GM18498 (cell line): ENCODE results near the gene MMP21.

ENCODE experiments used
- ATAC-seq: cut with Tn5 transposase; IDR thresholded peaks from one replicate; pipeline ENCODE4 v1.9.1; 2021; ENCODE audit warnings: mild to moderate bottlenecking, moderate library complexity; ENCODE audit not compliant: unreplicated experiment

Gene MMP21

DNA sequence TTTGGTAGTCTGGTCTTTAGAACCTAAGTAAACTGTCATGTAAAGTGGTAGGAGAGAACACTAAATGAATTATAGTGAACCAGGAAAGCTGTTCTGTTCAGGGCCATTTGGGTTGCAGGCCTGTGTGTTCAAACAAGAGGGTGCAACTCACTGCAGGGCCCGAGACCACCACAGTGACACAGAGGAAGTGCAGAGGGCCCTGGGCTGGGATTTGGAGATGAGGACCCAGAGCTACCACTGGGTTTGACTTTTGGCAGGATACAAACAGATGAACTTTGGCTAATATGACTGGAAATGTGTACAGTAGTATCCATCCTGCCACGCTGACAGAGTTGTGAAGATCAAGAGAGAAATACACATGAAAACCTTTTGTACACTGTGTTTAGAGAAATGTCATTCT is 9.8 kb downstream of the MMP21 start:
- ATAC-seq, result no peak

DNA sequence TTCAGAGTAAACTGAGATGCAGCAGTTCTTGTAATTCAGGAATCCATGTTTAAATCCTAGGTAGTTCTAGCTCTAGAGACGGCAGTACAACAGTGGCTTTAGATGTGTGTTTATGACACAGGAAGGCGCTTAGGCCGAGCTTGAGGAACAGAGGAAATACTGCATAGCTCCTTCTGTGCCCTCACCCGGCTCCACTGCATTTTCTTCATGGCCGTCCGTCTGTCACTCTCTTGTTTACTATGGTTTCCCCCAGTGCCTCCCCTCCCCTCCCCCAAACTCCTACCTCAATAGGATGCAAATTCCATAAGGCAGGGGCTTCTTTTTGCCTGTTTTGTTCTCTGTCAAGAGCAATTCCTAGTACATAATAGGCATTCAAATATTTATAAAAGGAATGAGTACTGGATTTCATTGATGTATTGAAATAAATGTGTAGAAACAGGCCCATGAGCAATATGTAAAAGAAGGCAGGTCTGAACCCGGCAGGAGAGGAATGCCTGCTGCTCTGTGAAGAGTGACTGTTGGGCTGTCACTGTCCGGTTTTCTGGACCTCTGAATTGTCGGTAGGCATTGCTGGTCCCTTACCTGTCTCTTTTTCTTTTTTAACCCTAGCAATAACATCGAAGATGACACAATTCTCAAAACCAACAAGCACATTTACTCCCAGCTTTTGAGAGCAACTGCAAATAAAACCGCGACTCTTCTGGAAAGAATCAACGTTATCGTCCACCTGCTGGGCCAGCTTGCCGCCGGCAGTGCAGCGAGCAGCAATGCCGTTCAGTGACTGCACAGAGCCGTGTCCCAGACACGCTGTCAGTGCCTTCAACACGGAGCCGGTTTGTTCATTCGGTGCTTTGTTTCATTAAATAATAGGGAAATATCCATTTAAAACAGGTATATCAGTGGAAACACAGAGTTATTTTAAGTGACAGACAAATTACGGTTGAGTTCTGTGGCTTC is 12.7 kb downstream of the MMP21 start:
- no peak for ATAC-seq

DNA sequence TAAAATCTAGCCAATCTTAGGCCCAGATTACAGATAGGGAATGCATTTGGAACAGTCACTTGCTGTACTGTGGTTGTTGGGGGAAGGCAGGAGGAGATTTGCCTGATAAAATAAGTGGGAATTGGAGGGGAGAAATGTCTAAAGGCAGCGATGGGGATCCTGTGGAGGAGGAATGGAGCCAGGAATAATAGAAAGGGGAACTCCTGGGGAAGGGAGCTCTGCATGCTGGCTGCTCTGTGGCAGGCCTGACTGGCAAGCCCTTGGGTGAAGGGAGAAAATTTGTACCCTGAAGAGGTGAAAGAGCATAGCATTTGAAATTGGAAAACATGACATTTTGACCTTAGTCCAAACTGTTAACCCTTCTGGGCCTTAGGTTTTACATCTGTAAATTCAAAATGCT is 13.7 kb downstream of the MMP21 start:
- no peak for ATAC-seq

DNA sequence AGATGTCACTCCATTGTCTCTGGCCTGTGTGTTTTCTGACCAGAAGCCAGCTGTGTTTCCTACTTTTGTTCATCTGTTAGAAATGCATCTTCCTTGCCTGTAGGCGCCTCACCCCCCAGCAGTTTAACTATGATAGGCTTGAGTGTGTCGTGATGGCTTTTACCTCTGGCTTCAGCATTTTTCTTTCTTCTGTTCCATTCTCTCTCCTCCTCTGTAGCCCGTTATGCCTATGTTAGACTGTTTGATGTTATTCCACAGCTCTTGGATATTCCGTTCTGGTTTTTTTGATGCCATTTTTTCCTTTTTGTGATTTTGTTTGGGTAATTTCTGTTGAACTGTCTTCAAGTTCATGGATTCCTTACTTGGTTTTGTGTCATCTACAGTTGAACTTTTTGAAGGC is 17.9 kb downstream of the MMP21 start:
- ATAC-seq, result no peak

DNA sequence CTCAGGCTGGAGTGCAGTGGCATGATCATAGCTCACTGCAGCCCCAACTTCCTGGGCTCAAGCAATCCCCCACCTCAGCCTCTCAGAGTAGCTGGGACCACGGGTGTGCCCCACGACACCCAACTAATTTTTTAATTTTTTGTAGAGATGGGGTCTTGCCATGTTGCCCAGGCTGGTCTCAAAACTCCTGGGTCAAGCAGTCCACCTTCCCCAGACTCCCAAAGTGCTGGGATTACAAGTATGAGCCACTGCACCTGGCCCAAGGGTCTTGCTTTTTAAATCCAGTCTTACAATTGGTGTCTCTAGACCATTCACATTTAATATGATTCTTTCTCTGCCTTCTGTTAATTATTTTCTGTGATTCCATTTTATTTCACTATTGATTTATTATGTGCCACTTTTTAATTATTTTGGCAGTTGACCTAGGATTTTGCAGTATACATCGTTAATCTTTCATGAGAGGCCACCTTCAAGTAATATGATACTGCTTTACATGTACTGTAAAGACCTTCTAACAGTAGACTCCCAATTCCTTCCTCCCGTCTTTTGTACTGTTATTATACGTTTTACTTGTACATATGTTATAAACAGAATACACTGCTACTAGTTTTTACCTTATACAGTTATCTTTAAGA is 18.7 kb downstream of the MMP21 start:
- no peak for ATAC-seq

DNA sequence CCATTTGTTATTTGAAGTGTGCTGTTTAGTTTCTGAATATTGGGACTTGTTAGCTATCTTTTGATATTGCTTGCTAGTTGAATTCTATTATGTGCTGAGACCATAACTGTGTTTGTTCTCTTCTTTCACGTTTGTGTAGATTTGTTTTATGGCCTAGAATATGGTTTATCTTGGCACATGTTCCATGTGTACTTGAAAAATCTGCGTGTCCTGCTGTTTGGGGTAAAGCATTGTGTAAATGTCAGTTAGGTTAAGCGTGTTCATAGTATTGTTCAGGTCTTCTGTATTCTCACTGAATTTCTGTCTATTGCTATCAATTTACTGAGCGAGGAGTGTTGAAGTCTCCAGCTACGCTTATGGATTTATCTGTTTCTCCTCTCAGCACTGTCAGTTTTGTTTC is 19.4 kb downstream of the MMP21 start:
- ATAC-seq, result no peak

DNA sequence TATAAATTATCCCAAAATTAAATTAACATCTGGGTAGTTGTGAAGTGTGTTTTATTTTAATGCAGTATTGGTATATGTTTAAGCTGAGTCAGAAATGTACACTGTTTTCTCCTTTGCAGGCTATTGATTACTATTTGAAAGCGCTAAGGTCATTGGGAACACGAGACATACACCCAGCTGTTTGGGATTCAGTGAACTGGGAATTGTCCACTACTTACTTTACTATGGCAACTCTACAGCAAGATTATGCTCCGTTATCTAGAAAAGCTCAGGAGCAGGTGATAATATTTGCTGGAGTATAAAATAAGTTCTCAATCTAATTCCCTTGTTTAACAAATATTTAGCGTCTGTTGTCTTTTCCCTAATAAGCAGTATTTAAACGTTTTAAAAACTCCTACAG is 28.2 kb downstream of the MMP21 start:
- ATAC-seq, result no peak

DNA sequence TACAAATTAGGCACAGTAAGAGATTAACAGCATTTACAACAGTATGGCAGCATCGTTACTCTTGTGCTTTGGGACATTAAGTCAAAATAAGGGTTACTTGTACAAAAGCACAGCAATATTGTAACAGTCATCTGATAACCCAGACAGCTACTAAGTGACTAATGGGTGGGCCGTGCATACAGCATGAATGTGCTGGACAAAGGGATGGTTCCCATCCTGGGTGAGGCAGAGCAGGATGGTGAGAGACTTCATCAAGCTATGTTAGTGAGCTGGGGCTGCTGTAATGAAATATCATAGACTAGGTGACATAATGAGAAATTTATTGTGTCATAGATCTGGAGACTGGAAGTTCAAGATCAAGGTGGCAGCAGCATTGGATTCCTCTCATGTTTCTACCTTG is 30.7 kb downstream of the MMP21 start:
- no peak for ATAC-seq

DNA sequence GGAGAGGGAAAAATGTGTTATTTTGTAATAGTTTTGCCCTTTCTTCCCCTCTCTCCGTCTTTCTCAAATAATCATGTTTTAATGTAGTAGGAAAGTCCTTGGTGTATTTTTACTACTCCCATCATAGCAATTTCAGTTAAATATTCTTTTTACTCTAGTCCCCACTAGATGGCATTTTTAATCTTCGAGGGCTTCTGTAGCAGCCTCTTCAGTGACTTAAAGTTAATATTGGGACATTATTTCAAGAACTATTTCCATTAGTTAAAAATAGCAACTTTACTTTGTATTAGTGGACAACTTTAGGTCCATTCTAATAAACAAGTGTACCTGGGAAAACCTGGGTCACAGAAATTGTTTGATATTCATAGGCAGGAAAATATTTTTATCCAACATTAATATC is 33.2 kb downstream of the MMP21 start:
- ATAC-seq, result no peak

DNA sequence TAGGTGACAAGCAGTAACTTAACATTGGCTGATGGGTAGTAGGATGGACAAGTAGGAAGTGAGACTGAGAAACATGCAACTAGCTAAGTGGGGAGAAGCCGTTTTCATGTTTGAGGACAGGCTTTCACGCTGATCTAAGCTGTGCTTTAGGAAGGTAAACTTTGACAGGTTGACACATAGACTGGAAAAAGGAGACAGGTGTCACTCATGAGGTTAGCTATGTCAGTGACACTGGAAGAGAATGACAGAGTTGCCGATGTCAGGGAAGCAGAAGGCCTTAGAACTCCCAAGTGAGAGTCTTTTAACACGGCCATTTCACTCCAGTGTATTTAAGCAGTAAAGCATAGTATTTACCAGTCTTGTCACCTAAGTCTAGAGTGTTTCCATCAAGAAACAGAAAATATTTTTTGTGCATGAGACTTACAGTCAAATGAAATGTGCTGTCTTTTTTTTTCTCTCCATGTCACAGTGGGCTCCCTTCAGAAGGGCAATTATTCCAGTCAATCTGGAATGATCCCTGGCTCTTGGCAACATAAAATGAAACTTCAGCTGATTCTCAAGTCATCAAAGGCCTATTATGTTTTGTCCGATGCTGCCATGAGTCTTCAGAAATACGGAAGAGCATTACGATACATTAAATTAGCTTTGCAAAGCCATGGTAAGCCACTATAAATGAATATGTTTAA is 35.5 kb downstream of the MMP21 start:
- ATAC-seq, result no peak

DNA sequence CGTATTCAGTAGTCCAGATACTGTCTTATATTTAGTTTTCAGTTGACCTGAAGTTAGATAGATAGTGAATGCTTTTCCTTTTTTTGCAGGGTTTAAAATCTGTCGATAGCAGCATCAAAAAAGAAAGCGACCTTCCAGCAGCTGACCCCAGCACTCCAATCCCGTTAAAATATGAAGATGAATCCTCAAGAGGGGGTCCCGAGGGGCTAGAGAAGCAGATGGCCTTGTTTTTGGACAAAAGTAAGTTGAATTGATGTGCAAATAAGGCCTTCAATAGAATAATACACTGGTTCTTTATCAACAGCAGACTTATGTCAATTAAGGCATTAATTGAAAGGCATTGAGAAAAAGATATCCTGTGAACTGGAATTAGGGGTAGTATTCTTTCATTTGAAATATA is 37.4 kb downstream of the MMP21 start:
- ATAC-seq, result no peak

DNA sequence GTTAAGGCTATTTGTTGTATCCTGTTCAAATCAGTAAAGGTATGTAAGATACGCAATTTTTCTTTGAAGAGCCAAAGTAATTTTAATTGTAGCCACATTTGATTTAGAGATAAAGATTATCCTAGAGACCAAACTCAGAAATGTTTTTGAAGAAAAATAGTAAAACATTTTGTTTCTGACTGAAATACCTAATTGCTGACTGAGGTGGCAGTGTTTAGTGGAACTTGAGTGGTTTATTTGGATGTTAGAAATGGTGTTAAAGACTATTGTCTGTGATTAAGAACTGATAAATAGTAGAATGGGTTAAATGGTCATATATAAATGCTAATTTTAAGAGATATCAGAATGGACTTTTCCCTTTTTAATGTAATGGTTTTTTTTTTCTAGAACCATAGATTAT is 40.8 kb downstream of the MMP21 start:
- no peak for ATAC-seq

DNA sequence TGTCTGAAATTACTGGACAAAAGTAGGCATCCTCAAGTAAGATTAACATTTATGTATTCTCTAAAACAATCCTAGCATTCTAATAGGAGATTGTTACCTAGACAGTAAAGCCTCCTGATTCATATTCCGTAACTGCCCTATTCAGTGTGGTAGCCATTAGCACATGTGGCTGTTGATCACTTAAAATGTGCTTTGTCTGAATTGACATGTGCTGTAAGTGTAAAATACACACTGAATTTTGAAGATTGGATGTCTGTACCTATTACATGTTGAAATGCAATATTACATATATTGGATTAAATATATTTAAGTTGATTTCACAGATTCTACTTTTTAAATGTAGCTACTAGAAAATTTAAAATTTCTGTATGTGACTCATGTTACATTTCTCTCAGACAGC is 41.5 kb downstream of the MMP21 start:
- ATAC-seq, result no peak

DNA sequence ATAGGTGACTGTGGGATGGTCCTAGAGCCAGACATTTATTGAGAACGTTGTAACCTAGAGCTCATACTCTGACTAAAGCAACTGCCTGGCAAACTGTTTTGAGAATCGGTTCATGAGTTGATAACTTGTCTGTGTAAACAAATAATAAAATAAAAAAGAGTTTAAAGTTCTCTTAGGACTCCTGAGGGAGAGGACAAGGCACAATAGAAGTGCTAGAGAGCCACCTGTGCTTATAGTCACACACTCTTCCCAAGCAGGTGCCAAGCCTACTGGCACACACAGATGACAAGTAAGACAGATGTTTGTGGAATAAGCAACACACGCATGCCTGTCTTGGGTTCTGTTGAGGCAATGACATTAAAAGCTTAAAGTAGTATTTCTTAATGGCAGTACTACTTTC is 48.2 kb downstream of the MMP21 start:
- ATAC-seq, result no peak

DNA sequence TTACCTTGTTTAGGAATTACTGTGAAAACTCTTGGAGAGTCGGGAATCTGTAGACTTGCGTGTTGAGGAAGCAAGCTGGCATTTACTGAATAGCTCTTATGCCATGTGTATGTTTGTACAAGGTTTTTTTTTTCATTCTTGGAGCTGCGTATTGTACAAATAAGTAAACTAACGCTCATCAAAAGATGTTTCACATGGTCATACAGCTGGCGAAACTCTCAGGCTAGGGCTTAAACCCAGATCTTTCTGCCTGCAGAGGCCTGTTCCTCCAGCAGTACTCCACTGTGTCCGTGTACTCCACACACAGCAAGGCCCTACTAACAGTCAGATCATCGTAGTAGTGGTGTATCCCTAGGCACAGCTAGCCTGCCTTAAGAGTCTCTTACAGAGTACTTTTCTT is 48.7 kb downstream of the MMP21 start:
- ATAC-seq, result no peak

DNA sequence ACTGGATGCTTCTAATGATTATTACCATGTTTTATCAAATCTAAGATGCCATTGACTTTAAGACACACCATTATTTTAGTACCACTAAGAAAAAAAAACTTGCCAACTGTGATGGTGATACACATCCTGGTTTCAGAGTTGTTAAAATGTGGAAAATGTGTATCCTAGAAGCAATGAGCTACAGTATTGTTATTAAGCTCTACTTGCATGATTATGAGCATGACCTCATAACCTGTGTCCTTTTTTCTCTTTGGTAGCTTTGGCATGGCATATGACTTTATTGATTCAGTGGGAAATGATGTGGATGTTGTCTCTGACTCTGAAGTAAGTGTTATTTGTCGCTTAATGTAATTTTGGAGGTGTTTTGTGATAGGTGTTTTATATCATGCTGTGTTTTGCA is 52.8 kb downstream of the MMP21 start:
- ATAC-seq, result no peak

DNA sequence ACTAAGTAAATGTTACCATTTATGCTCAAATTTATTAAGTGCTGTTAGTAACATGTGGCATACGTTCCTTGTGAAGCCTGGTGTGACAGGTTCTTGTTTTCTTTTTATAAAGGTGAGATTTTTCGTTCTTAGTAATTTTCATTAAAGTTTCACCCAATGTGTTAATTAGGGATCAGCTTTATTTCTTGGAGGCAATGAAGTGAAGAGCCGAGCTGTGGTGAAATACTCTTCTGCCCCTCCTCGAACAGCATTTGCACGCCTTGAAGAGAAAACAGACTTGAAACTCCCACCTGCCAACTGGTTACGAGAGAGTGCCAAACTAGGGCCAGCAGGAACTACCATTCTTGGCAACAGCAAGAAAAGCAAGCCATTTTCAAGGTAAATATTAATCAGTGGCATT is 54.6 kb downstream of the MMP21 start:
- ATAC-seq, result peak; percentile 47

DNA sequence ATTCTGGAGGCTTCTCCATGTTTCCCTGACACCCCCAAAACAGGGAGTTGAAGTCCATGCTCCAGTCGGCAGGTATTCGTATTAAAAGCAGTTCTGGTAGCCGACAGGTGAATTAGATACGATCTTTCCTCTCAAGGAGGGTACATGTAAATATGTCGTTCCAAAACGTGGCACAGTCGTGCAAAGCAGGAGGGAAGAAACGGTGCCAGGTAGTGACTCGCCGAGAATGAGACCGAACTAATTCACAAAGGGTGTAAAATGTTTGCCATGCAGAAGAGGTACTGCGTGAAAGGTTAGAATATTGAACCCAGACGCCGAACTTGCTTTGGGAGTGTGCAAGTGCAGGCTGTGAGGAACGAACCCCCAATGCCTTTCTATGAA is 55.6 kb downstream of the MMP21 start:
- no peak for ATAC-seq

DNA sequence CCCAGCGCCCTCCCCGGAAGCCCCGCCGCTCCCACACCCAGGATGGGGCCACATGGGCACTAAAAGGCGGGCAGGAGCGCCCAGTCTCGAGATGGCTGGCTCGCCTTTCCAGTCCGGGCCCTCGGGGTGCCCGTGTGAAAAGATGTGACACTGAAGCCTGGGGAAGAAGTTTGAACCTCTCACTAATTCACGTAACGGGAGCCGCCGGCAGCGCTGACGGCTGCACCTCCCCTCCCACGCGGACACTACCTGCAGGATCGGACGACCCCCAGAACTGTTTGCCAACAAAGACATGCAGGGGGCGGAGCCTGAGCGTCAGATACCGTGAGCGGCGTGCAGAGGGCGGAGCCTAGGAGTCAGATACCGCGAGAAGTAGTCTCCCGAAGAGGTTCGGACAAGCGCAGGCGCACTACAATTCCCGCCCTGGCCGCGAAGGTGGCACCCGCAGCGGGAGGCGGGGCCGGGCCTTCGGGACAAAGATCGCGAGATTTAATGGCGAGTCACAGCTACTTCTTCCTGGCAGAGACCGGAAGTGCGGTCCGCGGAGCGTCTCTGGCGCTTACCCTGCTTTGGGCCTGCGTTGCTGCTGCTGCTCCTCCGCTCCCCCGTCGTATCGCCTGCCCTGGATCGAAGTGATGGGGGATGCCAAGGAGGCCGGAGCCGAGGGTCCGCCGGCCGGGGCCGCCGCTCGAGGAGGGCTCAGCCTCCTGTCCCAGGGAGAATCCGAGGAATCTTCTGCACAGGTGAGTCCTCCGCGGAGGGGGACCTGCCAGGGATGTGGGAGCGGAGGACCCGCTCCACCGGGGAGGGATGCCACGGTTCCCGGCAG is 56.2 kb downstream of the MMP21 start, which contains the start of gene EDRF1:
EDRF1 (plus strand) TSS at position 537 of the 829 bp plus-strand sequence; CDS start at position 636, 99 bp downstream.
- ATAC-seq, result peak; percentile 89
